ENCODE data around the gene GNA14.
A peak's percentile ranks its signal among the peaks of the same experiment; 100 is the strongest.
"Not testable (repeated sequence)": the region's sequence is repeated elsewhere in the genome, so short reads cannot be mapped to it uniquely, and the experiment has no call there.

Gene GNA14

GRCh38 chr9:77531400-77531799, 116.7 kb downstream of the GNA14 start:
- DNase-seq, result no peak

- peak; percentile 25 for DNase-seq
Observed at GRCh38 chr9:77523891-77524290, 124.2 kb downstream of the GNA14 start.

- no peak for DNase-seq
Observed at GRCh38 chr9:77521091-77521490, 127.0 kb downstream of the GNA14 start.

GRCh38 chr9:77518688-77519087, 129.4 kb downstream of the GNA14 start:
- DNase-seq, result no peak

GRCh38 chr9:77516781-77517180, 131.3 kb downstream of the GNA14 start:
- no peak for DNase-seq

- DNase-seq, result peak; percentile 56
Observed at GRCh38 chr9:77514886-77515711, 133.0 kb downstream of the GNA14 start.

- no peak for DNase-seq
Observed at GRCh38 chr9:77513457-77513856, 134.7 kb downstream of the GNA14 start.

- DNase-seq, result peak; percentile 25
Observed at GRCh38 chr9:77512876-77513275, 135.2 kb downstream of the GNA14 start.

- no peak for DNase-seq
Observed at GRCh38 chr9:77511525-77511924, 136.6 kb downstream of the GNA14 start.

GRCh38 chr9:77510666-77511065, 137.5 kb downstream of the GNA14 start:
- DNase-seq, result no peak

GRCh38 chr9:77508396-77508795, 139.7 kb downstream of the GNA14 start:
- no peak for DNase-seq

GRCh38 chr9:77507212-77507961, 140.7 kb downstream of the GNA14 start:
- peak; percentile 42 for DNase-seq

GRCh38 chr9:77505232-77505631, 142.9 kb downstream of the GNA14 start:
- no peak for DNase-seq

GRCh38 chr9:77502568-77502967, 145.6 kb downstream of the GNA14 start:
- DNase-seq, result no peak

GRCh38 chr9:77498891-77499290, 149.2 kb downstream of the GNA14 start:
- DNase-seq, result peak; percentile 38

GRCh38 chr9:77497322-77498198, 150.6 kb downstream of the GNA14 start:
- no peak for DNase-seq

GRCh38 chr9:77495834-77496671, 152.1 kb downstream of the GNA14 start:
- peak; percentile 85 for DNase-seq

GRCh38 chr9:77490279-77490678, 157.8 kb downstream of the GNA14 start:
- not testable (repeated sequence) for DNase-seq

- DNase-seq, result not testable (repeated sequence)
Observed at GRCh38 chr9:77489405-77490163, 158.5 kb downstream of the GNA14 start.

- DNase-seq, result peak; percentile 67
Observed at GRCh38 chr9:77488439-77489126, 159.5 kb downstream of the GNA14 start.

GRCh38 chr9:77486968-77487367, 161.2 kb downstream of the GNA14 start:
- peak; percentile 64 for DNase-seq
